CD8-positive, alpha-beta memory T cell (primary cell): ENCODE measurements around the gene CLIP1. TPM values are rescaled to one million over a fixed set of nuclear protein-coding genes. Genes with fewer than 3 reads are reported as not detected.
"Not testable (repeated sequence)": the region's sequence is repeated elsewhere in the genome, so short reads cannot be mapped to it uniquely, and the experiment has no call there.

ENCODE experiments used
- CTCF ChIA-PET: fragments of 350-600 bp; sonication (Branson Sonifier 250); formaldehyde crosslinking; loops from one replicate; lab custom pipeline; 2021; ENCODE audit warnings: antibody characterized with exemption; lab: Charles Lee
- POLR2A ChIA-PET: fragments of 350-600 bp; sonication (Branson Sonifier 250); formaldehyde crosslinking; loops from one replicate; lab custom pipeline; 2021; ENCODE audit warnings: antibody characterized with exemption; lab: Charles Lee
- DNase-seq, 5 donors: peaks; one replicate each; pipeline versions ENCODE4 v3.0.0 to v3.0.0-alpha.2; 2020 to 2022; ENCODE audit warnings: mixed read lengths in 1 of 5
- H3K27ac ChIP-seq: one replicate; pipeline ENCODE4 v1.7.0; 2013; ENCODE audit warnings: low read depth, mild to moderate bottlenecking, low read length, moderate library complexity
- H3K27me3 ChIP-seq: 2 replicates; pipeline ENCODE4 v1.7.0; 2013; ENCODE audit warnings: low read length, mild to moderate bottlenecking; ENCODE audit not compliant: insufficient read depth, poor library complexity, severe bottlenecking
- H3K36me3 ChIP-seq: 2 replicates; pipeline ENCODE4 v1.7.0; 2013; ENCODE audit warnings: mild to moderate bottlenecking, low read length, moderate library complexity; ENCODE audit not compliant: insufficient read depth
- H3K4me1 ChIP-seq: 2 replicates; pipeline ENCODE4 v1.7.0; 2013; ENCODE audit warnings: mild to moderate bottlenecking, low read length, moderate library complexity; ENCODE audit not compliant: insufficient read depth
- H3K4me3 ChIP-seq: 2 replicates; pipeline ENCODE4 v1.7.0; 2013; ENCODE audit warnings: mild to moderate bottlenecking, low read length
- H3K9me3 ChIP-seq: 2 replicates; pipeline ENCODE4 v1.7.0; 2013; ENCODE audit warnings: mild to moderate bottlenecking, low read length
- H3K27ac Mint-ChIP-seq, 8 donors: one replicate each; pipeline ENCODE4 v1.8.0; 2020 to 2021; ENCODE audit warnings: mixed read lengths in 8 of 8, mild to moderate bottlenecking in 6 of 8, inconsistent platforms in 3 of 8, moderate library complexity in 3 of 8
- H3K27me3 Mint-ChIP-seq, 2 donors: one replicate each; pipeline ENCODE4 v1.8.0; 2020 to 2021; ENCODE audit warnings: mixed read lengths in 2 of 2, mild to moderate bottlenecking in 1 of 2, moderate library complexity in 1 of 2
- H3K36me3 Mint-ChIP-seq, 3 donors: one replicate each; pipeline ENCODE4 v1.8.0; 2020 to 2021; ENCODE audit warnings: mixed read lengths in 3 of 3, inconsistent platforms in 1 of 3, mild to moderate bottlenecking in 1 of 3
- H3K4me1 Mint-ChIP-seq, 3 donors: one replicate each; pipeline ENCODE4 v1.8.0; 2020 to 2021; ENCODE audit warnings: mixed read lengths in 3 of 3, inconsistent platforms in 1 of 3, mild to moderate bottlenecking in 1 of 3
- H3K4me3 Mint-ChIP-seq, 7 donors: one replicate each; pipeline ENCODE4 v1.8.0; 2020 to 2021; ENCODE audit warnings: mixed read lengths in 7 of 7, mild to moderate bottlenecking in 6 of 7, moderate library complexity in 4 of 7, inconsistent platforms in 2 of 7
- H3K9me3 Mint-ChIP-seq, 5 donors: one replicate each; pipeline ENCODE4 v1.8.0; 2020 to 2022; ENCODE audit warnings: mixed read lengths in 5 of 5, mild to moderate bottlenecking in 3 of 5, moderate library complexity in 2 of 5, inconsistent platforms in 1 of 5
- polyA plus RNA-seq: library from polyadenylated mRNA; unstranded; fragments of 300-500 nt; fragmentation: Illumina TruSeq; gene quantifications from one replicate; pipeline ENCODE4 v1.2.3, GENCODE V29; 2021
- total RNA-seq, 2 experiments: library from RNA; stranded (reverse); gene quantifications; one replicate each; pipeline ENCODE4 v1.2.3, GENCODE V29; 2021

The CLIP1 gene
- total and polyA plus RNA-seq, 3 experiments from 2014 or later = 27.3 to 48.2 (median 43.9) TPM

- Mint-ChIP-seq H3K27me3 (no peaks in the 10 kb centered on the region), H3K27ac (peak overlapping the region in 4 of 8 donors; percentile 9 to 73 (median 50)), H3K4me3 (peak overlapping the region in 1 of 7 donors; percentile 47), H3K4me1 (peaks cover 15 to 41% (median 26%) of the 10 kb centered on the region in 3 donors), H3K36me3 (peaks cover 0 to 62% (median 16%) of the 10 kb centered on the region in 3 donors), H3K9me3 (no peaks in the 10 kb centered on the region)
- ChIA-PET POLR2A (no interaction called here), CTCF (interaction anchor here (2.5 kb wide), 1 partner anchor 16 kb away, joined by 7 read pairs; no protein-coding TSS in a partner anchor)
- Histone ChIP-seq H3K9me3 (no peaks in the 10 kb centered on the region), H3K4me3 (no peak overlapping the region), H3K36me3 (no peaks in the 10 kb centered on the region), H3K27ac (no peak overlapping the region), H3K4me1 (no peaks in the 10 kb centered on the region), H3K27me3 (no peaks in the 10 kb centered on the region)
- DNase-seq = no peak
Measured at GRCh38 chr12:122371475-122372045, 50.9 kb downstream of the CLIP1 start.

- Mint-ChIP-seq H3K36me3 (peaks cover 5 to 54% (median 20%) of the 10 kb centered on the region in 3 donors), H3K4me1 (peaks cover 15 to 36% (median 26%) of the 10 kb centered on the region in 3 donors), H3K27ac (no peak overlapping the region), H3K27me3 (no peaks in the 10 kb centered on the region), H3K9me3 (no peaks in the 10 kb centered on the region), H3K4me3 (no peak overlapping the region)
- CTCF ChIA-PET = interaction anchor here (0.6 to 0.7 kb wide), 2 partner anchors 116 to 1071 kb away, joined by 3 read pairs; no protein-coding TSS in a partner anchor
- Histone ChIP-seq H3K27ac (peak overlapping the region; percentile 61), H3K9me3 (no peaks in the 10 kb centered on the region), H3K4me3 (no peak overlapping the region), H3K36me3 (no peaks in the 10 kb centered on the region), H3K4me1 (no peaks in the 10 kb centered on the region), H3K27me3 (no peaks in the 10 kb centered on the region)
- POLR2A ChIA-PET = no interaction called here
- DNase-seq = no peak
Measured at GRCh38 chr12:122368361-122369073, 54.0 kb downstream of the CLIP1 start.

DNA sequence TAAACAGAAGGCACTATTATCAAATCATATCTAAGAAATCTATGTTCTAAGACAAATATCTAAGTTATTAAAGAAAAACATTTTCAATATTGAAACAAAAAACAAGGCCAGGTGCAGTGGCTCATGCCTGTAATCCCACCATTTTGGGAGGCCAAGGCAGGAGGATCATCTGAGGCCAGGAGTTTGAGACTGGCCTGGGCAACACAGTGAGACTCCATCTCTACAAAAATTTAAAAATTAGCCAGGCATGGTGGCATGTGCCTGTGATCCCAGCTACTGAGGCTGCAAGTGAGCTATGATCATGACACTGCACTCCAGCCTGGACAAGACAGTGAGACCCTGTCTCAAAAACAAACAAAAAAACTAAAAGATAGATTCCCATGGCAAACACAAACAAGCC is 54.8 kb downstream of the CLIP1 start:
- peak overlapping the region; percentile 61 for H3K27ac ChIP-seq
- H3K27me3 ChIP-seq, H3K4me3 ChIP-seq, CTCF ChIA-PET, POLR2A ChIA-PET, H3K4me3 Mint-ChIP-seq, H3K4me1 ChIP-seq, DNase-seq, H3K9me3 Mint-ChIP-seq, H3K36me3 ChIP-seq, H3K27me3 Mint-ChIP-seq, H3K9me3 ChIP-seq: not testable (repeated sequence)
- Mint-ChIP-seq H3K27ac (peak overlapping the region in 1 of 8 donors; percentile 46), H3K4me1 (peaks cover 13 to 35% (median 24%) of the 10 kb centered on the region in 3 donors), H3K36me3 (peaks cover 6 to 60% (median 19%) of the 10 kb centered on the region in 3 donors)

GRCh38 chr12:122366685-122367475 is 55.6 kb downstream of the CLIP1 start:
- DNase-seq = no peak
- Mint-ChIP-seq H3K27ac (peak overlapping the region in 4 of 8 donors; percentile 2 to 66 (median 38)), H3K27me3 (no peaks in the 10 kb centered on the region), H3K9me3 (no peaks in the 10 kb centered on the region), H3K4me1 (peaks cover 12 to 32% (median 22%) of the 10 kb centered on the region in 3 donors), H3K4me3 (no peak overlapping the region), H3K36me3 (peaks cover 6 to 59% (median 17%) of the 10 kb centered on the region in 3 donors)
- Histone ChIP-seq H3K36me3 (no peaks in the 10 kb centered on the region), H3K4me3 (no peak overlapping the region), H3K27me3 (no peaks in the 10 kb centered on the region), H3K27ac (peak overlapping the region; percentile 44), H3K9me3 (no peaks in the 10 kb centered on the region), H3K4me1 (no peaks in the 10 kb centered on the region)
- POLR2A ChIA-PET = no interaction called here
- CTCF ChIA-PET = no interaction called here

DNA sequence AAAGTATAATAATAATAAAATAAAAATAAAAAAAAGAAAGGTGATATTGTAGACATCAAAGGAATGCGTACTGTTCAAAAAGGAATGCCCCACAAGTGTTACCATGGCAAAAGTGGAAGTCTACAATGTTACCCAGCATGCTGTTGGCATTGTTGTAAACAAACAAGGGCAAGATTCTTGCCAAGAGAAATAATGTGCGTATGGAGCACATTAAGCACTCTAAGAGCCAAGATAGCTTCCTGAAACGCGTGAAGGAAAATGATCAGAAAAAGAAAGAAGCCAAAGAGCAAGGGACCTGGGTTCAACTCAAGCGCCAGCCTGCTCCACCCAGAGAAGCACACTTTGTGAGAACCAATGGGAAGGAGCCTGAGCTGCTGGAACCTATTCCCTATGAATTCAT is 57.2 kb downstream of the CLIP1 start:
- H3K27me3 ChIP-seq, H3K4me3 Mint-ChIP-seq, H3K9me3 ChIP-seq, H3K4me1 ChIP-seq, CTCF ChIA-PET, DNase-seq, H3K9me3 Mint-ChIP-seq, H3K27me3 Mint-ChIP-seq, H3K4me3 ChIP-seq, H3K27ac ChIP-seq, H3K36me3 ChIP-seq: not testable (repeated sequence)
- peaks cover 4 to 16% (median 7%) of the 10 kb centered on the region in 3 donors for H3K4me1 Mint-ChIP-seq
- H3K27ac Mint-ChIP-seq = peak overlapping the region in 1 of 8 donors; percentile 26
- H3K36me3 Mint-ChIP-seq = peaks cover 6 to 59% (median 12%) of the 10 kb centered on the region in 3 donors
- POLR2A ChIA-PET = interaction anchor here (0.7 kb wide), 1 partner anchor 74 kb away, joined by 8 read pairs; no protein-coding TSS in a partner anchor

- H3K36me3 ChIP-seq = no peaks in the 10 kb centered on the region
- peak overlapping the region in 3 of 8 donors; percentile 12 to 51 (median 14) for H3K27ac Mint-ChIP-seq
- H3K4me1 Mint-ChIP-seq = peaks cover 4 to 16% (median 5%) of the 10 kb centered on the region in 3 donors
- no peak for DNase-seq
- no peak overlapping the region for H3K4me3 Mint-ChIP-seq
- no peaks in the 10 kb centered on the region for H3K4me1 ChIP-seq
- H3K9me3 Mint-ChIP-seq = no peaks in the 10 kb centered on the region
- no peaks in the 10 kb centered on the region for H3K27me3 Mint-ChIP-seq
- no peaks in the 10 kb centered on the region for H3K27me3 ChIP-seq
- no peaks in the 10 kb centered on the region for H3K9me3 ChIP-seq
- ChIA-PET CTCF (no interaction called here), POLR2A (no interaction called here)
- H3K4me3 ChIP-seq = no peak overlapping the region
- no peak overlapping the region for H3K27ac ChIP-seq
- peaks cover 6 to 61% (median 12%) of the 10 kb centered on the region in 3 donors for H3K36me3 Mint-ChIP-seq
Measured at GRCh38 chr12:122363782-122364181, 58.7 kb downstream of the CLIP1 start.

DNA sequence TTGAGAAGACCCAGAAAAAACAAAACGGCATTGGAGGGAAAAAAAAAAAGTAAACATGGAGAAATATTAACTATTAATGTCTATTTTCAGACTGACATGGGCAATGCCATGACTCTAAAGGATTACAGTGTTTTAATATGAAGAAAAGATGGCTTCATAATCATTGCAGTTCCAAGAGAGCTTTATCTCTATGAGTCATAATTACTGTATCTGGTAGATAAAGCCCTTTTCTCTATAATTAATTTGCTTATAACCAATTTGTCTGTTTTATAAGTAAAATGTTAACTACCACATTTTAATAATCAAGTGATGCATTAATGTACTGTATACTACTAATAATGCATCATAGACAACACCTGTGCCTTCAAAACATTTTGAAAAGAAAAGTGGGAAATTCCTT is 59.7 kb downstream of the CLIP1 start:
- POLR2A ChIA-PET = no interaction called here
- CTCF ChIA-PET = interaction anchor here (0.7 kb wide), 1 partner anchor 230 kb away, joined by 3 read pairs; no protein-coding TSS in a partner anchor
- peaks cover 6 to 56% (median 10%) of the 10 kb centered on the region in 3 donors for H3K36me3 Mint-ChIP-seq
- peaks cover 4 to 9% (median 5%) of the 10 kb centered on the region in 3 donors for H3K4me1 Mint-ChIP-seq
- H3K27me3 ChIP-seq = no peaks in the 10 kb centered on the region
- H3K9me3 ChIP-seq = no peaks in the 10 kb centered on the region
- H3K4me3 Mint-ChIP-seq = no peak overlapping the region
- H3K36me3 ChIP-seq = no peaks in the 10 kb centered on the region
- DNase-seq = no peak
- no peaks in the 10 kb centered on the region for H3K4me1 ChIP-seq
- no peak overlapping the region for H3K27ac ChIP-seq
- H3K27ac Mint-ChIP-seq = no peak overlapping the region
- no peaks in the 10 kb centered on the region for H3K9me3 Mint-ChIP-seq
- H3K27me3 Mint-ChIP-seq = no peaks in the 10 kb centered on the region
- H3K4me3 ChIP-seq = no peak overlapping the region
